Measurements from ENCODE around the gene LDLRAP1.

The LDLRAP1 gene

DNA sequence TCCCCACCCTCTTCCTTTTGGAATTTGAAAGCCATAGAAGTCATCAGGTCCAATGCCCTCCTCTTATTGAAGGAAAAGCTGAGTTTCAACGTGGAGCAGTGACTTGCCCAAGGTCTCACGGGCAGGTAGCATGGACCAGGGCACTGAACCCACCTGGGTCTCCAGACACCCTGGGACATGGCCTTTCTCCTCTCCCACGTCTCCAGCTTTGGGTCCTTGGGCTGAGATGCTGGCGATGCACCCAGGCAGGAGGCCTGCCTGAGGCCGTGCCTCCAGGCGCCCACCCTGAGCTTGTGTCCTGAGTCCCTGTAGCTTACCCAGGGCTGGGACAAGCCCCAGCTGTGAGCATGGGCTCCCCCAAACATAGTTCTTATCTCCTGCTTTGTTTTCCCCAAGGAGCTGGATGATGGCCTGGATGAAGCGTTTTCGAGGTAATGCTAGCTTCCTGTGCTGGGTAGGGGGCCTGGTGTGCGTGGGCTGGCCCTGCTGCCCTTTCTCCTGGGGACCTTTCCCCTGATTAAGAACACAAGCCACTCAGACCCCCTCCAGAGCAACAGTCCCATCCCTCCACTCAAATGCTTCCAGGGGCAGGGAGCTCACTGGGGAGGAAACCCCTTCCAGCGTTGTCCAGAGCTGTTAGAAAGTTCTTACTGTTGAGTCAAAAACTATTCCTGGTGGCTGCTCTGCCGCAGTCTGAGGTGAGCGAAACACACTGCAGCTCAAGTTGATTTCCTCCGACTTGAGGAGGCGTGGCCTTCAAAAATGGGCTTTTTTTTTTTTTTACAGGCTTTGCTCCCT lies 21.6 kb downstream of the LDLRAP1 start:
- peak overlapping the region; percentile 86 for H3K27ac ChIP-seq

GRCh38 chr1:25565626-25566025 lies 22.2 kb downstream of the LDLRAP1 start:
- peak overlapping the region; percentile 86 for H3K27ac ChIP-seq
- no peak for TF ChIP-seq CTCF (conservative IDR thresholded peaks at IDR 0.05)

More for the DNA sequence above, 21.6 kb downstream of the LDLRAP1 start:
- TF ChIP-seq CTCF (conservative IDR thresholded peaks at IDR 0.05) = no peak

DNA sequence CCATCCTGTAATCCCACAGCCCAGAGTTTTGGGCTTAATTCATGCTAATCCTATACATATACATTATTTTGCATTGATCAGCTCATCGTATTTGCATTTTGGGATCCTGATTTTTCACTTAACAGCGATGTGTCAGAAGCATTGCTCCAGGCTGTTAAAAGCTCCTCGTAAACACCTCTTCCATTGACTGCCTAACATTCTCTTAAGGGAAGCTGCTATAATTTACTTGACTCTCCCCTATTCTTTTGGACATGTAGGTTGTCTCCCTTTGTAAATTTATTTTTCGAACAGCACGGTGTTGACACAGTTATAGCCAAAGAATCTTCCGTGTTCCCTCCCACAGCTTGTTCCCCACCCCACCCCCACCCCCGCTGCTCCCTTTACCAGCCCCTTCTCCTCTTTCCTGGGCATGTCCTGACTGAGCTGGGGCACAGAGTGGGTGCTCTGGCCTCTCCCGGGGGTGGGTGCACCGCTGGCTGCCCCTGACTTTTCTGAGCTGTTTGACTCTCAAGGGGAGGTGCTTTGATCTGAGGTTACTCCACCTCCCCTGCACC lies 22.8 kb downstream of the LDLRAP1 start:
- TF ChIP-seq CTCF (conservative IDR thresholded peaks at IDR 0.05) = no peak
- H3K27ac ChIP-seq = peak overlapping the region; percentile 86

DNA sequence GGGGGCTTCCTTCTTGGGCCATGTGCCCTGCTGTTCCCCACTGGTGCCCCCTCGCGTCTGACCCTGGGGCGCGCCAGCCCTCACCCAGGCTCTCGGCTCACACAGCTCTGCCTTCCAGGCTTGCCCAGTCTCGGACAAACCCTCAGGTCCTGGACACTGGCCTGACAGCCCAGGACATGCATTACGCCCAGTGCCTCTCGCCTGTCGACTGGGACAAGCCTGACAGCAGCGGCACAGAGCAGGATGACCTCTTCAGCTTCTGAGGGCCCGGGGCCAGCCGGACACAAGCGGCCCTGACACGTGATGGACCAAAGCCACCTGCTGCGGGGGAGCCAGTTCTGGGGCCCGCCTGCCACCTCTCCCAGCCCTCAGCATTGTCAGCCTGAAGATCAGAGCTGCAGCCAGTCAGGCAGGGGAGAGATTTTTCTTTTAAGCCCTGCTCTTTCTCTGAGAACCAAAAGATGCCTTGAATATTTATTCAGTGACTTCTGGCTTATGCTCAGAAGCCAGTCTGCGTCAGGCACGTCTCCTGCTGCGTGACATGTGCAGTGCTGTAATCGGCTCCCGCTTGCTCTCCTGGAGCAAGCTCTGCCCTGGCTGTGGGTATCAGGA lies 23.4 kb downstream of the LDLRAP1 start:
- TF ChIP-seq CTCF (conservative IDR thresholded peaks at IDR 0.05) = no peak; the same call in 1 of the 2 replicates
- peak overlapping the region; percentile 86 for H3K27ac ChIP-seq

- H3K27ac ChIP-seq = peak overlapping the region; percentile 86
Observed at GRCh38 chr1:25567710-25568089, 24.3 kb downstream of the LDLRAP1 start.

GRCh38 chr1:25568090-25568833 lies 24.9 kb downstream of the LDLRAP1 start:
- peak; percentile 37 for TF ChIP-seq CTCF (conservative IDR thresholded peaks at IDR 0.05)
- H3K27ac ChIP-seq = peak overlapping the region; percentile 86

More at GRCh38 chr1:25567710-25568089, 24.3 kb downstream of the LDLRAP1 start:
- TF ChIP-seq CTCF (conservative IDR thresholded peaks at IDR 0.05) = no peak

Data from VCaP (cell line).